Measurements from ENCODE around the gene TPST2. TPM values are rescaled to one million over a fixed set of nuclear protein-coding genes. Genes with fewer than 3 reads are reported as not detected.

Gene TPST2
- total RNA-seq, 3 donors from 2014 or later: 9.2 to 13.9 (median 11.7) TPM

GRCh38 chr22:26561756-26562417 is 28.0 kb downstream of the TPST2 start:
- ATAC-seq: no peak
- Histone ChIP-seq H3K9me3 (no peaks in the 10 kb centered on the region), H3K4me1 (ENCODE audit: low read depth) (no peaks in the 10 kb centered on the region), H3K4me3 (no peak overlapping the region), H3K36me3 (ENCODE audit: low read depth) (no peaks in the 10 kb centered on the region)
- no peak for TF ChIP-seq CTCF (IDR thresholded peaks at IDR 0.05)
- DNase-seq: no peak
- intact Hi-C loops (cut with DNase I, micrococcal nuclease): no loop called here

GRCh38 chr22:26559961-26560575 is 29.9 kb downstream of the TPST2 start:
- intact Hi-C loops (cut with DNase I, micrococcal nuclease): no loop called here
- H3K36me3 ChIP-seq (ENCODE audit: low read depth): no peaks in the 10 kb centered on the region
- no peaks in the 10 kb centered on the region for H3K4me1 ChIP-seq (ENCODE audit: low read depth)
- no peaks in the 10 kb centered on the region for H3K9me3 ChIP-seq
- DNase-seq: no peak
- no peak overlapping the region for H3K4me3 ChIP-seq
- no peak for ATAC-seq
- no peak for TF ChIP-seq CTCF (IDR thresholded peaks at IDR 0.05)

GRCh38 chr22:26558248-26558895 is 31.6 kb downstream of the TPST2 start:
- no peak for DNase-seq
- no peak for TF ChIP-seq CTCF (IDR thresholded peaks at IDR 0.05)
- ATAC-seq: no peak

GRCh38 chr22:26556904-26557303 is 33.0 kb downstream of the TPST2 start:
- intact Hi-C loops (cut with DNase I, micrococcal nuclease): no loop called here
- Histone ChIP-seq H3K9me3 (no peaks in the 10 kb centered on the region), H3K4me1 (ENCODE audit: low read depth) (no peaks in the 10 kb centered on the region), H3K4me3 (no peak overlapping the region), H3K36me3 (ENCODE audit: low read depth) (no peaks in the 10 kb centered on the region)
- DNase-seq (no peak), ATAC-seq (no peak)
- TF ChIP-seq CTCF (IDR thresholded peaks at IDR 0.05): no peak

More at GRCh38 chr22:26558248-26558895, 31.6 kb downstream of the TPST2 start:
- intact Hi-C loops (cut with DNase I, micrococcal nuclease): no loop called here
- no peaks in the 10 kb centered on the region for H3K4me1 ChIP-seq (ENCODE audit: low read depth)
- no peak overlapping the region for H3K4me3 ChIP-seq
- H3K36me3 ChIP-seq (ENCODE audit: low read depth): no peaks in the 10 kb centered on the region
- H3K9me3 ChIP-seq: no peaks in the 10 kb centered on the region

- intact Hi-C loops (cut with DNase I, micrococcal nuclease): no loop called here
- DNase-seq (no peak), ATAC-seq (no peak)
- H3K4me1 ChIP-seq (ENCODE audit: low read depth): no peaks in the 10 kb centered on the region
- no peaks in the 10 kb centered on the region for H3K36me3 ChIP-seq (ENCODE audit: low read depth)
- no peak for TF ChIP-seq CTCF (IDR thresholded peaks at IDR 0.05)
- H3K9me3 ChIP-seq: no peaks in the 10 kb centered on the region
- no peak overlapping the region for H3K4me3 ChIP-seq
Measured at GRCh38 chr22:26555478-26555877, 34.5 kb downstream of the TPST2 start.

Measured in mucosa of descending colon (tissue), 3 donors.